Measurements from ENCODE around the gene USP13. TPM values are rescaled to one million over a fixed set of nuclear protein-coding genes. Genes with fewer than 3 reads are reported as not detected.

The USP13 gene
- total and polyA plus RNA-seq, 3 donors from 2014 or later: 17.6 to 50.3 (median 42.0) TPM

- Histone ChIP-seq H3K9me3 (no peaks in the 10 kb centered on the region), H3K4me3 (no peak overlapping the region), H3K36me3 (ENCODE audit: low read depth, missing control alignments) (no peaks in the 10 kb centered on the region), H3K4me1 (no peaks in the 10 kb centered on the region), H3K27ac (no peak overlapping the region), H3K27me3 (no peaks in the 10 kb centered on the region)
- DNase-seq: no peak
- intact Hi-C loops (cut with DNase I; ENCODE audit: low total_unique reads): no loop called here
- TF ChIP-seq POLR2A (IDR thresholded peaks at IDR 0.05) (no peak), CTCF (IDR thresholded peaks at IDR 0.05) (no peak)
- 94 to 100% methylated on average over 6 of the region's 6 CpGs for WGBS, 2 donors
These were observed 41.9 kb downstream of the USP13 start for GRCh38 chr3:179694731-179695130.

- Histone ChIP-seq H3K4me3 (no peak overlapping the region), H3K27ac (no peak overlapping the region), H3K36me3 (ENCODE audit: low read depth, missing control alignments) (no peaks in the 10 kb centered on the region), H3K27me3 (no peaks in the 10 kb centered on the region), H3K4me1 (no peaks in the 10 kb centered on the region), H3K9me3 (no peaks in the 10 kb centered on the region)
- no peak for DNase-seq
- WGBS, 2 donors: 80 to 87% methylated on average over 4 of the region's 4 CpGs
- intact Hi-C loops (cut with DNase I; ENCODE audit: low total_unique reads): no loop called here
- TF ChIP-seq CTCF (IDR thresholded peaks at IDR 0.05): no peak
- TF ChIP-seq POLR2A (IDR thresholded peaks at IDR 0.05): no peak
These were observed 43.0 kb downstream of the USP13 start for GRCh38 chr3:179695672-179696313.

- H3K9me3 ChIP-seq: no peaks in the 10 kb centered on the region
- TF ChIP-seq POLR2A (IDR thresholded peaks at IDR 0.05) (no peak), CTCF (IDR thresholded peaks at IDR 0.05) (no peak)
- no peaks in the 10 kb centered on the region for H3K4me1 ChIP-seq
- 90% methylated on average over 2 of the region's 2 CpGs for WGBS, 2 donors
- no peaks in the 10 kb centered on the region for H3K36me3 ChIP-seq (ENCODE audit: low read depth, missing control alignments)
- no peak overlapping the region for H3K27ac ChIP-seq
- intact Hi-C loops (cut with DNase I; ENCODE audit: low total_unique reads): no loop called here
- DNase-seq: no peak
- no peak overlapping the region for H3K4me3 ChIP-seq
- no peaks in the 10 kb centered on the region for H3K27me3 ChIP-seq
These were observed 45.0 kb downstream of the USP13 start for GRCh38 chr3:179697736-179698332.

DNA sequence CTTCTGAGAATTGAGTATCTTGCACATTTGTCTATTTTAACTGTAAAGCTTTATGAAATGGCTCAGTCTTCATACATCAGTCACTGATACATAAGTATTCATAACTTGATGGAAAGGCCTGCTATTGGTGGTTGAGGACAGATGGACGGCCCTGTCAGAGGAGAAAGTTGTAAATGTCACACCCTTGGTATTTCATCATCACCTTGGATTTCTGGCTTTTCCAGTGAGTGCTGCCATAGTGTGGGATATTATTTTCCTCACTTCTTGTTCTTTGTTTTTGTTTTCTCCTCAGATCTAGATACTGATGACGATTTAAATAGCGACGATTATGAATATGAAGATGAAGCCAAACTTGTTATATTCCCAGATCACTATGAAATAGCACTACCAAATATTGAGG lies 47.9 kb downstream of the USP13 start:
- H3K27me3 ChIP-seq: no peaks in the 10 kb centered on the region
- WGBS, 2 donors: 90 to 94% methylated on average over 4 of the region's 4 CpGs
- intact Hi-C loops (cut with DNase I; ENCODE audit: low total_unique reads): no loop called here

More for the DNA sequence above, 47.9 kb downstream of the USP13 start:
- H3K4me3 ChIP-seq: no peak overlapping the region
- H3K4me1 ChIP-seq: peaks cover 6% of the 10 kb centered on the region
- no peak overlapping the region for H3K27ac ChIP-seq
- no peaks in the 10 kb centered on the region for H3K9me3 ChIP-seq
- H3K36me3 ChIP-seq (ENCODE audit: low read depth, missing control alignments): no peaks in the 10 kb centered on the region
- DNase-seq: no peak
- no peak for TF ChIP-seq POLR2A (IDR thresholded peaks at IDR 0.05)
- TF ChIP-seq CTCF (IDR thresholded peaks at IDR 0.05): no peak

Data from testis (tissue), 3 donors.